ENCODE results near the gene PRRT3.

Gene PRRT3

GRCh38 chr3:9930804-9931418 lies 21.3 kb downstream of the PRRT3 start:
- Histone ChIP-seq H3K9ac (ENCODE audit: low read length) (no peak overlapping the region), H3K27me3 (ENCODE audit: control insufficient read depth, insufficient read depth, low read length) (no peaks in the 10 kb centered on the region), H3K27ac (ENCODE audit: low read depth, low read length) (no peak overlapping the region), H3K36me3 (ENCODE audit: control insufficient read depth, insufficient read depth, low read length) (no peaks in the 10 kb centered on the region), H3K4me1 (ENCODE audit: control insufficient read depth, insufficient read depth, low read length) (peaks cover 16% of the 10 kb centered on the region), H3K4me3 (ENCODE audit: low read length) (no peak overlapping the region)

GRCh38 chr3:9928158-9928557 lies 24.1 kb downstream of the PRRT3 start:
- Histone ChIP-seq H3K27ac (ENCODE audit: low read depth, low read length) (no peak overlapping the region), H3K4me3 (ENCODE audit: low read length) (no peak overlapping the region), H3K27me3 (ENCODE audit: control insufficient read depth, insufficient read depth, low read length) (no peaks in the 10 kb centered on the region), H3K9ac (ENCODE audit: low read length) (no peak overlapping the region), H3K4me1 (ENCODE audit: control insufficient read depth, insufficient read depth, low read length) (peaks cover 2% of the 10 kb centered on the region), H3K36me3 (ENCODE audit: control insufficient read depth, insufficient read depth, low read length) (peaks cover 3% of the 10 kb centered on the region)

- H3K9ac ChIP-seq (ENCODE audit: low read length), result no peak overlapping the region
- H3K4me3 ChIP-seq (ENCODE audit: low read length), result no peak overlapping the region
- H3K36me3 ChIP-seq (ENCODE audit: control insufficient read depth, insufficient read depth, low read length), result no peaks in the 10 kb centered on the region
- peak overlapping the region; percentile 94 for H3K27ac ChIP-seq (ENCODE audit: low read depth, low read length)
- peaks cover 26% of the 10 kb centered on the region for H3K4me1 ChIP-seq (ENCODE audit: control insufficient read depth, insufficient read depth, low read length)
- no peaks in the 10 kb centered on the region for H3K27me3 ChIP-seq (ENCODE audit: control insufficient read depth, insufficient read depth, low read length)
Observed at GRCh38 chr3:9918261-9919038, 33.8 kb downstream of the PRRT3 start.

GRCh38 chr3:9917820-9918219 lies 34.4 kb downstream of the PRRT3 start:
- Histone ChIP-seq H3K27ac (ENCODE audit: low read depth, low read length) (peak overlapping the region; percentile 94), H3K36me3 (ENCODE audit: control insufficient read depth, insufficient read depth, low read length) (no peaks in the 10 kb centered on the region), H3K4me1 (ENCODE audit: control insufficient read depth, insufficient read depth, low read length) (peaks cover 26% of the 10 kb centered on the region), H3K4me3 (ENCODE audit: low read length) (peak overlapping the region; percentile 65), H3K27me3 (ENCODE audit: control insufficient read depth, insufficient read depth, low read length) (no peaks in the 10 kb centered on the region), H3K9ac (ENCODE audit: low read length) (no peak overlapping the region)

GRCh38 chr3:9916734-9917680 lies 35.2 kb downstream of the PRRT3 start, which contains the start of gene IL17RC:
IL17RC (plus strand) TSS chr3:9917098; CDS start chr3:9917316, 218 bp downstream.
- peaks cover 26% of the 10 kb centered on the region for H3K4me1 ChIP-seq (ENCODE audit: control insufficient read depth, insufficient read depth, low read length)
- H3K27ac ChIP-seq (ENCODE audit: low read depth, low read length), result peak within 1 kb of the TSS; percentile 94
- H3K36me3 ChIP-seq (ENCODE audit: control insufficient read depth, insufficient read depth, low read length), result no peaks in the 10 kb centered on the region
- no peaks in the 10 kb centered on the region for H3K27me3 ChIP-seq (ENCODE audit: control insufficient read depth, insufficient read depth, low read length)
- peak within 1 kb of the TSS; percentile 70 for H3K4me3 ChIP-seq (ENCODE audit: low read length)
- peak within 1 kb of the TSS; percentile 76 for H3K9ac ChIP-seq (ENCODE audit: low read length)

GRCh38 chr3:9916346-9916733 lies 35.9 kb downstream of the PRRT3 start:
- H3K36me3 ChIP-seq (ENCODE audit: control insufficient read depth, insufficient read depth, low read length), result no peaks in the 10 kb centered on the region
- H3K9ac ChIP-seq (ENCODE audit: low read length), result peak overlapping the region; percentile 75
- peak overlapping the region; percentile 65 for H3K4me3 ChIP-seq (ENCODE audit: low read length)

GRCh38 chr3:9915254-9916141 lies 36.7 kb downstream of the PRRT3 start:
- Histone ChIP-seq H3K9ac (ENCODE audit: low read length) (peak overlapping the region; percentile 19), H3K4me3 (ENCODE audit: low read length) (peak overlapping the region; percentile 70), H3K27ac (ENCODE audit: low read depth, low read length) (peak overlapping the region; percentile 85), H3K27me3 (ENCODE audit: control insufficient read depth, insufficient read depth, low read length) (no peaks in the 10 kb centered on the region), H3K4me1 (ENCODE audit: control insufficient read depth, insufficient read depth, low read length) (peaks cover 26% of the 10 kb centered on the region), H3K36me3 (ENCODE audit: control insufficient read depth, insufficient read depth, low read length) (no peaks in the 10 kb centered on the region)

More at GRCh38 chr3:9916346-9916733, 35.9 kb downstream of the PRRT3 start:
- peaks cover 26% of the 10 kb centered on the region for H3K4me1 ChIP-seq (ENCODE audit: control insufficient read depth, insufficient read depth, low read length)
- no peaks in the 10 kb centered on the region for H3K27me3 ChIP-seq (ENCODE audit: control insufficient read depth, insufficient read depth, low read length)
- H3K27ac ChIP-seq (ENCODE audit: low read depth, low read length), result peak overlapping the region; percentile 94

GRCh38 chr3:9914559-9915253 lies 37.5 kb downstream of the PRRT3 start:
- Histone ChIP-seq H3K4me3 (ENCODE audit: low read length) (peak overlapping the region; percentile 70), H3K9ac (ENCODE audit: low read length) (peak overlapping the region; percentile 47), H3K36me3 (ENCODE audit: control insufficient read depth, insufficient read depth, low read length) (no peaks in the 10 kb centered on the region), H3K27me3 (ENCODE audit: control insufficient read depth, insufficient read depth, low read length) (no peaks in the 10 kb centered on the region), H3K27ac (ENCODE audit: low read depth, low read length) (peak overlapping the region; percentile 85), H3K4me1 (ENCODE audit: control insufficient read depth, insufficient read depth, low read length) (peaks cover 26% of the 10 kb centered on the region)

- Histone ChIP-seq H3K4me3 (ENCODE audit: low read length) (no peak overlapping the region), H3K27me3 (ENCODE audit: control insufficient read depth, insufficient read depth, low read length) (no peaks in the 10 kb centered on the region), H3K9ac (ENCODE audit: low read length) (no peak overlapping the region), H3K4me1 (ENCODE audit: control insufficient read depth, insufficient read depth, low read length) (peaks cover 26% of the 10 kb centered on the region), H3K36me3 (ENCODE audit: control insufficient read depth, insufficient read depth, low read length) (no peaks in the 10 kb centered on the region), H3K27ac (ENCODE audit: low read depth, low read length) (peak overlapping the region; percentile 85)
Observed at GRCh38 chr3:9914011-9914410, 38.2 kb downstream of the PRRT3 start.

GRCh38 chr3:9913601-9914000 lies 38.6 kb downstream of the PRRT3 start:
- H3K36me3 ChIP-seq (ENCODE audit: control insufficient read depth, insufficient read depth, low read length), result no peaks in the 10 kb centered on the region
- peak overlapping the region; percentile 25 for H3K27ac ChIP-seq (ENCODE audit: low read depth, low read length)
- no peak overlapping the region for H3K4me3 ChIP-seq (ENCODE audit: low read length)
- no peak overlapping the region for H3K9ac ChIP-seq (ENCODE audit: low read length)
- peaks cover 26% of the 10 kb centered on the region for H3K4me1 ChIP-seq (ENCODE audit: control insufficient read depth, insufficient read depth, low read length)
- H3K27me3 ChIP-seq (ENCODE audit: control insufficient read depth, insufficient read depth, low read length), result no peaks in the 10 kb centered on the region

GRCh38 chr3:9912294-9912935 lies 39.8 kb downstream of the PRRT3 start:
- no peak overlapping the region for H3K27ac ChIP-seq (ENCODE audit: low read depth, low read length)
- H3K27me3 ChIP-seq (ENCODE audit: control insufficient read depth, insufficient read depth, low read length), result no peaks in the 10 kb centered on the region
- no peaks in the 10 kb centered on the region for H3K36me3 ChIP-seq (ENCODE audit: control insufficient read depth, insufficient read depth, low read length)
- H3K4me3 ChIP-seq (ENCODE audit: low read length), result no peak overlapping the region
- no peak overlapping the region for H3K9ac ChIP-seq (ENCODE audit: low read length)
- H3K4me1 ChIP-seq (ENCODE audit: control insufficient read depth, insufficient read depth, low read length), result peaks cover 21% of the 10 kb centered on the region

All from rectal smooth muscle tissue (tissue), 1 donor.